Glutamatergic neuron (in vitro differentiated cells): Measurements from ENCODE around the gene TBX2. TPM values are rescaled to one million over a fixed set of nuclear protein-coding genes. Genes with fewer than 3 reads are reported as not detected.

Experiments used
- DNase-seq: peaks from one replicate; pipeline ENCODE4 v3.0.0; 2022
- H3K27ac Mint-ChIP-seq: one replicate; pipeline ENCODE4 v1.8.0; 2020; ENCODE audit warnings: mild to moderate bottlenecking, mixed read lengths, inconsistent platforms; ENCODE audit not compliant: unreplicated experiment
- H3K27me3 Mint-ChIP-seq: one replicate; pipeline ENCODE4 v1.8.0; 2020; ENCODE audit warnings: mild to moderate bottlenecking, moderate library complexity, mixed read lengths, inconsistent platforms; ENCODE audit not compliant: unreplicated experiment
- H3K36me3 Mint-ChIP-seq: one replicate; pipeline ENCODE4 v1.8.0; 2020; ENCODE audit warnings: mild to moderate bottlenecking, mixed read lengths, inconsistent platforms; ENCODE audit not compliant: unreplicated experiment
- H3K4me1 Mint-ChIP-seq: one replicate; pipeline ENCODE4 v1.8.0; 2020; ENCODE audit warnings: mild to moderate bottlenecking, low read depth, mixed read lengths, inconsistent platforms; ENCODE audit not compliant: unreplicated experiment
- H3K4me3 Mint-ChIP-seq: one replicate; pipeline ENCODE4 v1.8.0; 2020; ENCODE audit warnings: mild to moderate bottlenecking, mixed read lengths, inconsistent platforms; ENCODE audit not compliant: unreplicated experiment
- H3K9me3 Mint-ChIP-seq: one replicate; pipeline ENCODE4 v1.8.0; 2020; ENCODE audit warnings: mild to moderate bottlenecking, moderate library complexity, mixed read lengths, inconsistent platforms; ENCODE audit not compliant: unreplicated experiment
- CTCF ChIP-seq: fragments of 200-600 bp; sonication (generic); IDR thresholded peaks from one replicate; pipeline ENCODE4 v1.5.0; 2021; ENCODE audit not compliant: partially characterized antibody, unreplicated experiment
- total RNA-seq: library from RNA; stranded (reverse); fragmentation: NEBNext Ultra II Directional; extraction: Animal tissue kit (Norgen Biotek cat#: 25700); gene quantifications from one replicate; pipeline ENCODE4 v1.2.1, GENCODE V29; 2021; ENCODE audit not compliant: unreplicated experiment

TBX2 gene
- total RNA-seq, 1 donor from 2014 or later: 5.4 TPM

- H3K9me3 Mint-ChIP-seq: peaks cover 6% of the 10 kb centered on the region
- H3K27me3 Mint-ChIP-seq: peaks cover 22% of the 10 kb centered on the region
Observed at GRCh38 chr17:61391595-61392291, 7.9 kb upstream of the TBX2 start.

GRCh38 chr17:61392679-61393078 lies 7.0 kb upstream of the TBX2 start:
- no peaks in the 10 kb centered on the region for H3K36me3 Mint-ChIP-seq
- H3K27ac Mint-ChIP-seq: no peak overlapping the region
- no peak for TF ChIP-seq CTCF
- no peak for DNase-seq
- H3K27me3 Mint-ChIP-seq: peaks cover 24% of the 10 kb centered on the region
- H3K9me3 Mint-ChIP-seq: peaks cover 7% of the 10 kb centered on the region
- H3K4me1 Mint-ChIP-seq: peaks cover 3% of the 10 kb centered on the region
- no peak overlapping the region for H3K4me3 Mint-ChIP-seq

More at GRCh38 chr17:61391595-61392291, 7.9 kb upstream of the TBX2 start:
- DNase-seq: peak; percentile 16
- H3K27ac Mint-ChIP-seq: no peak overlapping the region
- H3K4me3 Mint-ChIP-seq: no peak overlapping the region
- no peaks in the 10 kb centered on the region for H3K36me3 Mint-ChIP-seq
- TF ChIP-seq CTCF: no peak
- peaks cover 3% of the 10 kb centered on the region for H3K4me1 Mint-ChIP-seq

- Mint-ChIP-seq H3K36me3 (no peaks in the 10 kb centered on the region), H3K4me3 (no peak overlapping the region), H3K27me3 (peaks cover 32% of the 10 kb centered on the region), H3K27ac (no peak overlapping the region), H3K4me1 (peaks cover 11% of the 10 kb centered on the region), H3K9me3 (peaks cover 11% of the 10 kb centered on the region)
- no peak for TF ChIP-seq CTCF
- DNase-seq: peak; percentile 13
Observed at GRCh38 chr17:61393550-61393903, 6.1 kb upstream of the TBX2 start.

GRCh38 chr17:61393904-61394629 lies 5.6 kb upstream of the TBX2 start:
- Mint-ChIP-seq H3K4me3 (no peak overlapping the region), H3K9me3 (peaks cover 13% of the 10 kb centered on the region), H3K27me3 (peaks cover 34% of the 10 kb centered on the region), H3K27ac (no peak overlapping the region), H3K36me3 (no peaks in the 10 kb centered on the region), H3K4me1 (peaks cover 12% of the 10 kb centered on the region)
- DNase-seq: peak; percentile 13
- no peak for TF ChIP-seq CTCF
